ENCODE measurements around the gene COG4. TPM values are rescaled to one million over a fixed set of nuclear protein-coding genes. Genes with fewer than 3 reads are reported as not detected.
A peak's percentile ranks its signal among the peaks of the same experiment; 100 is the strongest.

The COG4 gene
- total RNA-seq, 6 experiments from 2014 or later = 70.2 to 91.7 (median 80.2) TPM

DNA sequence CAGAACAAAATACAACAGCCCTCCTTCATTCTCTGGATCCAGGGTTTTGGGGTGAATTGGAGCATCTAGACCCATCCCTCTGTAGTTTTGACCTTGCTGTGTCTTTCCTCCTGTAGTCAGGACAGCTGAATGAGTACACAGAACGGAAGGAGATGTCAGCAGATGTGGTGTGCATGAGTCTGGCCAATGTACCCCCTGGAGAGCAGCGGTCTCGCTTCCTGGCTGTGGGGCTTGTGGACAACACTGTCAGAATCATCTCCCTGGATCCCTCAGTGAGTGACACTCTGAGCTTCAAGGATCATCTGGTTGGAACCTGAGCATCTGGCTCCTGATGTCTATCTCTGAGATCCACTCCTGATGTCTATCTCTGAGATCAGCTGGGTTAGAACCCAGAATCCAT, 32.7 kb upstream of the COG4 start:
- Mint-ChIP-seq H3K9me3 (no peaks in the 10 kb centered on the region), H3K4me1 (ENCODE audit: low read depth) (peaks cover 37% of the 10 kb centered on the region), H3K27ac (peak overlapping the region; percentile 42; the same call in 1 of the 2 replicates), H3K4me3 (no peak overlapping the region), H3K27me3 (ENCODE audit: insufficient read depth) (no peaks in the 10 kb centered on the region), H3K36me3 (ENCODE audit: low read depth) (peaks cover 44% of the 10 kb centered on the region)
- no peak for DNase-seq
- TF ChIP-seq, protein P1, sequence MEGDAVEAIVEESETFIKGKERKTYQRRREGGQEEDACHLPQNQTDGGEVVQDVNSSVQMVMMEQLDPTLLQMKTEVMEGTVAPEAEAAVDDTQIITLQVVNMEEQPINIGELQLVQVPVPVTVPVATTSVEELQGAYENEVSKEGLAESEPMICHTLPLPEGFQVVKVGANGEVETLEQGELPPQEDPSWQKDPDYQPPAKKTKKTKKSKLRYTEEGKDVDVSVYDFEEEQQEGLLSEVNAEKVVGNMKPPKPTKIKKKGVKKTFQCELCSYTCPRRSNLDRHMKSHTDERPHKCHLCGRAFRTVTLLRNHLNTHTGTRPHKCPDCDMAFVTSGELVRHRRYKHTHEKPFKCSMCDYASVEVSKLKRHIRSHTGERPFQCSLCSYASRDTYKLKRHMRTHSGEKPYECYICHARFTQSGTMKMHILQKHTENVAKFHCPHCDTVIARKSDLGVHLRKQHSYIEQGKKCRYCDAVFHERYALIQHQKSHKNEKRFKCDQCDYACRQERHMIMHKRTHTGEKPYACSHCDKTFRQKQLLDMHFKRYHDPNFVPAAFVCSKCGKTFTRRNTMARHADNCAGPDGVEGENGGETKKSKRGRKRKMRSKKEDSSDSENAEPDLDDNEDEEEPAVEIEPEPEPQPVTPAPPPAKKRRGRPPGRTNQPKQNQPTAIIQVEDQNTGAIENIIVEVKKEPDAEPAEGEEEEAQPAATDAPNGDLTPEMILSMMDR (IDR thresholded peaks at IDR 0.05) = no peak

DNA sequence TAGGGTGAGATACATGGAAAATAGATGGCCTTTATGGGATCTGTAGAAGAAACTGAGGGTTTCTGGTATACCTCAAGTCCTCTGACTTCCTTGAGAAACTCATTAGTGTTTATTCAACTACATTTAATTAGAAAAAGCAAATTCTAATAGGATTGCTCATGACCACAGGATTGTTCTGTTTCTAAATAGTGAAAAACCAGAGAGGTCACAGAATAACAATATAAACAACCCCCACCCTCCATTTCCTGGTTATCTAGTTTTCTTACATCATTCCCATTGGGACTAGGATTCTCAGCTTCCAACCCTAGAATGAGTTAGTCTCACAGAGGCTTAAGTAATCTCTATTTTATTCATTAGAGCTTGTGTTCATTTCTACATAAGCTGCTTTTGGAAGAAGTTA, 30.3 kb upstream of the COG4 start:
- peak; percentile 88 for DNase-seq
- Mint-ChIP-seq H3K27ac (peak overlapping the region; percentile 90), H3K4me1 (ENCODE audit: low read depth) (peaks cover 57% of the 10 kb centered on the region), H3K27me3 (ENCODE audit: insufficient read depth) (no peaks in the 10 kb centered on the region), H3K4me3 (peak overlapping the region; percentile 71; the same call in 1 of the 2 replicates), H3K36me3 (ENCODE audit: low read depth) (peaks cover 61% of the 10 kb centered on the region), H3K9me3 (no peaks in the 10 kb centered on the region)
- TF ChIP-seq, protein P1 (IDR thresholded peaks at IDR 0.05) = no peak

DNA sequence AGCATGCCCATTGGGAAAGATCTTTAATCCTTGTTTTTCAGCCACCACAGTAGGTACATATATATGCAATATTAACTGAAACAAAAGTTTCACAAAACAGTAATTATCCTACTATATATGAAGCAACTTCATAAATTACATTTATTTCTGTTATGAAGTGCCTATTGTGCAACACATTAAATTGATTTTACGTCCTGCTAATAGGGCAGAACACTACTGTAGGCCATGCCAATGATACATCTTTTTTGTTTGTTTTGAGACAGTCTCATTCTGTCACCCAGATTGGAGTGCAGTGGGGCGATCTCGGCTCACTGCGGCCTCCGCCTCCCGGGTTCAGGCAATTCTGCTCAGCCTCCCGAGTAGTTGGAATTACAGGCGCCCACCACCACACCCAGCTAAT, 29.3 kb upstream of the COG4 start:
- no peaks in the 10 kb centered on the region for H3K9me3 Mint-ChIP-seq
- H3K4me1 Mint-ChIP-seq (ENCODE audit: low read depth) = peaks cover 60% of the 10 kb centered on the region
- H3K36me3 Mint-ChIP-seq (ENCODE audit: low read depth) = peaks cover 65% of the 10 kb centered on the region
- H3K4me3 Mint-ChIP-seq = no peak overlapping the region
- H3K27me3 Mint-ChIP-seq (ENCODE audit: insufficient read depth) = no peaks in the 10 kb centered on the region
- TF ChIP-seq, protein P1 (IDR thresholded peaks at IDR 0.05) = no peak
- DNase-seq = no peak
- H3K27ac Mint-ChIP-seq = peak overlapping the region; percentile 90

DNA sequence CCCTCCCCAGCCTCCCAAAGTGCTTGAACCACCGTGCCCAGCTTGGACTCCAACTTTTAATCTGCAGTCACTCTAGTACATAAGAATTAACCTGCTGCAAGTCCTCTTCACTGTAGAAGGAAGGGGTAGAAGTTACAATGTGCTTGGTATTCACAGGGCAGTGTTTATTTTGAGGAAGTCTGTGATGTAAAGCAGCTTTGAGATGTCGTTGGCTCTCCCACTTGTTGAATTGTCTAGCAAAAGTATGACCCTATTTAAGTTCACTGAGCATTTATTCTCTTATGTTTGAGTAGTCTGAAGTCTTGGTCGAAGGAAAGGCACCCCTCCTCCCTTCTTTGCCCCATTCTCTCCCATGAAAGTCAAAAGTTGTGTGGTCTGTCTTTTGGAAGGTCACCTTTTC, 28.4 kb upstream of the COG4 start:
- peaks cover 57% of the 10 kb centered on the region for H3K36me3 Mint-ChIP-seq (ENCODE audit: low read depth)

DNA sequence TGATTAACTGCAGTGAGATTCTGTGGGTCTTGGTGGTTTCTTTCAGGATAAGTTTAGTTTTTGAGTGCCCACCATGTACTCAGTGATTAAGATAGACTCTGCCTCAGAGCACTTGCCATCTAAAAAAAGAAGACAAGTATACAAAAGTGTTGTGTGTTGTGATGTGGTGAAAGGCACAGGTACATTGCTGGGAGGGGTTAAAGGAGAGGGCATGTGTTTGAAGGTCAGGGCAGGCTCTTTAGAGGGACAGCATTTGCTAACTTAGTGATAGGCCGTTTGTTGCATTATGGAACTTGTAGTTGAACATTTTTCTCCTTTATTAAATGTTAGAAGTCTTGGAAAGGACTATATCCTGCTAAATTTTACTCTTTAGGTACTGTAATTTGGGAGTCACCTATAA, 26.7 kb upstream of the COG4 start:
- TF ChIP-seq, protein P1 (IDR thresholded peaks at IDR 0.05) = no peak
- H3K36me3 Mint-ChIP-seq (ENCODE audit: low read depth) = peaks cover 51% of the 10 kb centered on the region
- H3K27me3 Mint-ChIP-seq (ENCODE audit: insufficient read depth) = no peaks in the 10 kb centered on the region
- no peak overlapping the region for H3K4me3 Mint-ChIP-seq
- H3K4me1 Mint-ChIP-seq (ENCODE audit: low read depth) = peaks cover 60% of the 10 kb centered on the region
- no peak for DNase-seq
- H3K27ac Mint-ChIP-seq = peak overlapping the region; percentile 1; the same call in 1 of the 2 replicates
- no peaks in the 10 kb centered on the region for H3K9me3 Mint-ChIP-seq

More for the DNA sequence above, 28.4 kb upstream of the COG4 start:
- Mint-ChIP-seq H3K9me3 (no peaks in the 10 kb centered on the region), H3K4me3 (no peak overlapping the region), H3K4me1 (ENCODE audit: low read depth) (peaks cover 60% of the 10 kb centered on the region), H3K27ac (peak overlapping the region; percentile 61), H3K27me3 (ENCODE audit: insufficient read depth) (no peaks in the 10 kb centered on the region)
- DNase-seq = no peak
- TF ChIP-seq, protein P1 (IDR thresholded peaks at IDR 0.05) = no peak

DNA sequence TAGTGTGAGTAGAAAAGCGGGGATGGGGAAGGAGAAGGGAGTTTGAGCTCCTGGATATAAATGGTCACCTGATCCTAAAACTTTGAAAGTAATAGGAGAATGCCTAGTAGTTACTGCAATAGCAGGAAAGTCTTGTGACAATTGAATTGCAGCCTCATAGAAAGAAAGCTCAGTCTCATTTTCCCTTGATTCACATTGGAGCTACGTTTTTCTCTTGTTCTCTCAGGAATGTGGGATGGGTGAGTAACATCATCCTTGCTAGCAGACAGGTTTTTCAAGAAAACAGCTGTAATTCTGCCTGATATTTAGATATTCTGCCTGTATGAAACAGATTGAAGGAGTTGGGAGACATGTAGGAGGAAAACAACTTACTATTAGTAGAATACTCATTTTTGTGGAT, 25.6 kb upstream of the COG4 start:
- Mint-ChIP-seq H3K27me3 (ENCODE audit: insufficient read depth) (no peaks in the 10 kb centered on the region), H3K9me3 (no peaks in the 10 kb centered on the region), H3K36me3 (ENCODE audit: low read depth) (peaks cover 50% of the 10 kb centered on the region), H3K4me3 (no peak overlapping the region), H3K27ac (peak overlapping the region; percentile 3; the same call in 1 of the 2 replicates), H3K4me1 (ENCODE audit: low read depth) (peaks cover 50% of the 10 kb centered on the region)
- TF ChIP-seq, protein P1 (IDR thresholded peaks at IDR 0.05) = no peak
- DNase-seq = no peak
